A549 (cell line): Measurements from ENCODE around the gene TUBB3. TPM values are rescaled to one million over a fixed set of nuclear protein-coding genes. Genes with fewer than 3 reads are reported as not detected.
"Not testable (repeated sequence)": the region's sequence is repeated elsewhere in the genome, so short reads cannot be mapped to it uniquely, and the experiment has no call there.

Experiments used
- ATAC-seq, 2 experiments: fragments of 200-7000 bp in 1 of 2; fragments of >200 bp in 1 of 2; cut with Nextera tagmentation in 1 of 2; cut with Tn5 transposase in 1 of 2; 3 replicates each; pipeline versions ENCODE4 v1.8.0 to v1.9.1; 2018 to 2020; ENCODE audit warnings: mild to moderate bottlenecking in 1 of 2, moderate library complexity in 1 of 2
- CTCF ChIA-PET: fragments of 300-600 bp; sonication (Branson Sonifier 250); formaldehyde crosslinking; extraction: SDS; loops from one replicate; lab custom pipeline; 2021; ENCODE audit warnings: antibody characterized with exemption, inconsistent platforms; lab: Yijun Ruan, JAX
- POLR2A ChIA-PET: fragments of 350-600 bp; formaldehyde crosslinking; extraction: SDS; loops from one replicate; lab custom pipeline; 2021; ENCODE audit warnings: antibody characterized with exemption, inconsistent platforms; lab: Yijun Ruan, JAX
- DNase-seq, 2 experiments: peaks; one replicate each; pipeline versions ENCODE4 v3.0.0 to v3.0.0-alpha.2; 2011 to 2016; ENCODE audit warnings: low read depth in 1 of 2, low spot score in 1 of 2
- FAIRE-seq: peaks from 2 replicates; lab custom pipeline; 2011; peaks lifted over from hg19 to GRCh38; lab: Jason Lieb, UNC
- H3K27ac ChIP-seq, 2 experiments: fragments of >200 bp; sonication (Bioruptor Twin); formaldehyde crosslinking; 3 replicates each; pipeline ENCODE4 v1.5.1; 2016 to 2017
- H3K4me1 ChIP-seq: fragments of >200 bp; sonication (Bioruptor Twin); formaldehyde crosslinking; 3 replicates; pipeline ENCODE4 v1.6.1; 2016
- H3K4me2 ChIP-seq: fragments of >200 bp; sonication (Bioruptor Twin); formaldehyde crosslinking; 3 replicates; pipeline ENCODE4 v1.6.1; 2016
- H3K4me3 ChIP-seq: fragments of >200 bp; sonication (Bioruptor Twin); formaldehyde crosslinking; 3 replicates; pipeline ENCODE4 v1.5.1; 2016
- H3K9me3 ChIP-seq: fragments of >200 bp; sonication (Bioruptor Twin); formaldehyde crosslinking; 3 replicates; pipeline ENCODE4 v1.6.1; 2016
- ATOH8 ChIP-seq: fragments of 250-450 bp; sonication (Bioruptor Pico); IDR thresholded peaks from 2 replicates; pipeline ENCODE4 v1.5.0; 2020; ENCODE audit warnings: low read depth, mild to moderate bottlenecking, moderate library complexity
- BCL3 ChIP-seq: fragments of >200 bp; sonication (Bioruptor Twin); formaldehyde crosslinking; IDR thresholded peaks from 3 replicates; pipeline ENCODE4 v1.6.1; 2016
- BHLHE40 ChIP-seq: IDR thresholded peaks from 2 replicates; pipeline ENCODE4 v1.6.1; 2012; ENCODE audit warnings: low read depth, low read length, inconsistent platforms
- CEBPB ChIP-seq, 2 experiments: fragments of >200 bp in 1 of 2; sonication (Bioruptor Twin) in 1 of 2; formaldehyde crosslinking in 1 of 2; IDR thresholded peaks; 2 replicates each; pipeline ENCODE4 v1.6.1; 2012 to 2016
- CHD2 ChIP-seq: fragments of 150-350 bp; IDR thresholded peaks from 2 replicates; pipeline ENCODE4 v1.6.1; 2014; ENCODE audit warnings: low read length; ENCODE audit not compliant: partially characterized antibody
- CHD4 ChIP-seq: fragments of 200-600 bp; sonication (generic); IDR thresholded peaks from 2 replicates; pipeline ENCODE4 v1.6.1; 2016; ENCODE audit warnings: antibody characterized with exemption, mild to moderate bottlenecking, borderline replicate concordance
- E2F6 ChIP-seq: IDR thresholded peaks from 2 replicates; pipeline ENCODE4 v1.6.1; 2012; ENCODE audit warnings: low read depth, borderline replicate concordance
- FOXS1 ChIP-seq: fragments of 250-450 bp; sonication (Bioruptor Pico); IDR thresholded peaks from 2 replicates; pipeline ENCODE4 v1.5.0; 2020; ENCODE audit warnings: mild to moderate bottlenecking, moderate library complexity
- GATA3 ChIP-seq: IDR thresholded peaks from 2 replicates; pipeline ENCODE4 v1.6.1; 2012; ENCODE audit warnings: borderline replicate concordance
- HOXA7 ChIP-seq: fragments of 250-450 bp; sonication (Bioruptor Pico); IDR thresholded peaks from 2 replicates; pipeline ENCODE4 v1.5.0; 2020; ENCODE audit warnings: mild to moderate bottlenecking, moderate library complexity
- HOXB13 ChIP-seq: fragments of 250-450 bp; sonication (Bioruptor Pico); IDR thresholded peaks from 2 replicates; pipeline ENCODE4 v1.5.0; 2020; ENCODE audit warnings: low read depth, mild to moderate bottlenecking, moderate library complexity
- HOXB5 ChIP-seq: fragments of 250-450 bp; sonication (Bioruptor Pico); IDR thresholded peaks from 2 replicates; pipeline ENCODE4 v1.5.0; 2020; ENCODE audit warnings: mild to moderate bottlenecking, moderate library complexity
- JUN ChIP-seq, 2 experiments: fragments of >200 bp; sonication (Bioruptor Twin); formaldehyde crosslinking; IDR thresholded peaks; 2 replicates in 1 of 2; 3 replicates in 1 of 2; pipeline ENCODE4 v1.6.1; 2016 to 2017
- MAX ChIP-seq: IDR thresholded peaks from 2 replicates; pipeline ENCODE4 v1.6.1; 2012
- MAZ ChIP-seq: fragments of 150-350 bp; IDR thresholded peaks from 2 replicates; pipeline ENCODE4 v1.6.1; 2014; ENCODE audit warnings: antibody characterized with exemption, low read depth, low read length, borderline replicate concordance
- MYC ChIP-seq: IDR thresholded peaks from 2 replicates; pipeline ENCODE4 v1.6.1; 2012; ENCODE audit warnings: mild to moderate bottlenecking, inconsistent platforms, low read length, improper control_type of control experiment, borderline replicate concordance
- POLR2A ChIP-seq: IDR thresholded peaks from 2 replicates; pipeline ENCODE4 v1.6.1; 2012; ENCODE audit warnings: mild to moderate bottlenecking, low read length
- POLR2AphosphoS2 ChIP-seq: conservative IDR thresholded peaks from 2 replicates; pipeline ENCODE4 v1.6.1; 2012; ENCODE audit warnings: low read length, improper control_type of control experiment, inconsistent platforms
- SMC3 ChIP-seq: fragments of >200 bp; sonication (Bioruptor Twin); formaldehyde crosslinking; IDR thresholded peaks from 3 replicates; pipeline ENCODE4 v1.6.1; 2018; ENCODE audit warnings: inconsistent platforms
- SREBF2 ChIP-seq: fragments of 450-650 bp; IDR thresholded peaks from 2 replicates; pipeline ENCODE4 v1.6.1; 2014; ENCODE audit warnings: mild to moderate bottlenecking, moderate library complexity
- USF2 ChIP-seq: fragments of 450-650 bp; IDR thresholded peaks from 2 replicates; pipeline ENCODE4 v1.6.1; 2014; ENCODE audit warnings: antibody characterized with exemption
- ZFP36 ChIP-seq: fragments of 450-650 bp; IDR thresholded peaks from 2 replicates; pipeline ENCODE4 v1.6.1; 2014; ENCODE audit warnings: borderline replicate concordance; ENCODE audit not compliant: partially characterized antibody
- WGBS: methylation state at CpG from one replicate; pipeline ENCODE4 v1.1.6; 2017; ENCODE audit errors: missing lambda C conversion rate; 5-methylcytosine and 5-hydroxymethylcytosine counted together
- polyA plus RNA-seq, 4 experiments: library from polyadenylated mRNA; depleted of rRNA in 3 of 4; stranded (reverse); fragments of >200 nt; fragmentation: RNase III in 1 of 4; extraction: RNeasy Plus Mini Kit Qiagen cat#74134 plus additional on column Dnase treatment in 1 of 4; gene quantifications; 2 replicates in 3 of 4; 3 replicates in 1 of 4; pipeline ENCODE4 v1.2.3, GENCODE V29; 2011 to 2017

TUBB3 gene
- polyA plus RNA-seq, 2 of the 4 experiments (the other 2 are of a cell fraction) = 48.9 to 163 TPM

- no peak for TF ChIP-seq ATOH8 (CRISPR knock-in tag)
- TF ChIP-seq, all 56 proteins: peak for 0
Observed at GRCh38 chr16:89913408-89914387, 9.4 kb upstream of the TUBB3 start (continued).

GRCh38 chr16:89914642-89915285 lies 8.4 kb upstream of the TUBB3 start:
- H3K4me3 ChIP-seq, FAIRE-seq, ATAC-seq, H3K9me3 ChIP-seq, DNase-seq, POLR2A ChIA-PET, H3K27ac ChIP-seq, CTCF ChIA-PET, H3K4me2 ChIP-seq: not testable (repeated sequence)
- WGBS = 72% methylated on average over 11 of the region's 11 CpGs
- peaks cover 29% of the 10 kb centered on the region for H3K4me1 ChIP-seq

GRCh38 chr16:89915303-89916232 lies 7.6 kb upstream of the TUBB3 start:
- no peak for ATAC-seq
- Histone ChIP-seq H3K4me2 (no peak overlapping the region), H3K27ac (no peak overlapping the region), H3K9me3 (no peaks in the 10 kb centered on the region), H3K4me3 (no peak overlapping the region), H3K4me1 (peaks cover 33% of the 10 kb centered on the region)
- no peak for DNase-seq
- ChIA-PET CTCF (no interaction called here), POLR2A (no interaction called here)
- WGBS = 93% methylated on average over 35 of the region's 40 CpGs
- TF ChIP-seq GATA3 (no peak), CHD4 (no peak), MAX (no peak), POLR2A (no peak), SMC3 (no peak), HOXB5 (no peak), HOXB13 (CRISPR knock-in tag) (no peak), ZFP36 (no peak), POLR2AphosphoS2 (no peak), CEBPB (IDR thresholded peaks at IDR 0.05) (no peak), MAZ (no peak)
- no peak for FAIRE-seq

GRCh38 chr16:89917773-89918452 lies 5.2 kb upstream of the TUBB3 start:
- peaks cover 43% of the 10 kb centered on the region for H3K4me1 ChIP-seq
- peak; percentile 76 to 96 for DNase-seq
- WGBS = 6% methylated on average over 7 of the region's 39 CpGs
- POLR2A ChIA-PET = interaction anchor here (0.5 to 1.2 kb wide), 5 partner anchors 8 to 44 kb away, joined by 3 to 8 read pairs (median 4); partner anchors contain the start of gene TCF25
- H3K27ac ChIP-seq = peak overlapping the region; percentile 93 to 94
- H3K9me3 ChIP-seq = no peaks in the 10 kb centered on the region
- CTCF ChIA-PET = interaction anchor here (0.6 to 11.8 kb wide), 11 partner anchors 9 to 212 kb away, joined by 3 to 109 read pairs (median 5); partner anchors contain the start of gene DEF8
- peak overlapping the region; percentile 91 for H3K4me2 ChIP-seq
- no peak for FAIRE-seq
- peak overlapping the region; percentile 40 for H3K4me3 ChIP-seq
- peak; percentile 51 to 70 for ATAC-seq
- no peak for TF ChIP-seq SREBF2
- TF ChIP-seq CHD2 = peak; percentile 19
- TF ChIP-seq POLR2A = peak; percentile 45
- peak; percentile 92 for TF ChIP-seq MYC
- peak; percentile 93 for TF ChIP-seq E2F6
- peak; percentile 77 for TF ChIP-seq USF2
- TF ChIP-seq FOXS1 (CRISPR knock-in tag) = no peak
- TF ChIP-seq BHLHE40 = peak; percentile 83
- TF ChIP-seq JUN (IDR thresholded peaks at IDR 0.05) = peak in 1 of 2 experiments; percentile 79; a peak in 3 of 5 replicates
- no peak for TF ChIP-seq POLR2AphosphoS2
- TF ChIP-seq BCL3 = 0 out of 3 replicates have a peak, but pooled peaks have one; percentile 29
- no peak for TF ChIP-seq HOXA7 (CRISPR knock-in tag)
